ENCODE data around the gene HIVEP3.

HIVEP3 gene

DNA sequence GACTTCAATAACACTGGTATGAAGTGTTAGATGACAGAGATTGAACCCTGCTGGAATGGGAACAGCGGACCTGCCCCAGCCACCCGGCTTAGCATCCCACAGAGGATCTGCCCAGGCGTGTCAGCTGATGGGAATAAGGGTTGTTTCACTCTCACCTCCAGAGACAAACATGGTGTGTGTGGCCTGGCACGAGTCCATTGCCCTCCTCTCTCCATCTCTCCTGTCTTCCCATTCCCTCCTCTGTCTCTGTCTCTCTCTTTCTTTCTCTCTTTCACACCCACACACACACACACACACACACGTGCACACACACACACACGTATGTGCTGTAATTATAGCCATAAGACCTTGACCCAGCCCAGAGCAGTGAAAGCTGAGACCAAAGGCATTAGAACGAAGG, 200.2 kb downstream of the HIVEP3 start:
- Histone ChIP-seq H3K4me3 (IDR thresholded peaks at IDR 0.05; ENCODE audit: insufficient read depth, low read depth, low read length) (no peak overlapping the region), H3K27me3 (ENCODE audit: insufficient read depth, low read depth) (no peaks in the 10 kb centered on the region), H4K20me1 (ENCODE audit: insufficient read depth) (no peaks in the 10 kb centered on the region), H3K4me1 (ENCODE audit: low read depth, poor library complexity, severe bottlenecking) (peaks cover 6% of the 10 kb centered on the region), H3K27ac (no peak overlapping the region), H3K4me2 (no peak overlapping the region), H2AFZ (ENCODE audit: low read depth) (no peak overlapping the region), H3K9ac (no peak overlapping the region), H3K79me2 (ENCODE audit: insufficient read depth, low read depth) (no peaks in the 10 kb centered on the region), H3K36me3 (ENCODE audit: insufficient read depth) (no peaks in the 10 kb centered on the region)
- TF ChIP-seq, protein P1, sequence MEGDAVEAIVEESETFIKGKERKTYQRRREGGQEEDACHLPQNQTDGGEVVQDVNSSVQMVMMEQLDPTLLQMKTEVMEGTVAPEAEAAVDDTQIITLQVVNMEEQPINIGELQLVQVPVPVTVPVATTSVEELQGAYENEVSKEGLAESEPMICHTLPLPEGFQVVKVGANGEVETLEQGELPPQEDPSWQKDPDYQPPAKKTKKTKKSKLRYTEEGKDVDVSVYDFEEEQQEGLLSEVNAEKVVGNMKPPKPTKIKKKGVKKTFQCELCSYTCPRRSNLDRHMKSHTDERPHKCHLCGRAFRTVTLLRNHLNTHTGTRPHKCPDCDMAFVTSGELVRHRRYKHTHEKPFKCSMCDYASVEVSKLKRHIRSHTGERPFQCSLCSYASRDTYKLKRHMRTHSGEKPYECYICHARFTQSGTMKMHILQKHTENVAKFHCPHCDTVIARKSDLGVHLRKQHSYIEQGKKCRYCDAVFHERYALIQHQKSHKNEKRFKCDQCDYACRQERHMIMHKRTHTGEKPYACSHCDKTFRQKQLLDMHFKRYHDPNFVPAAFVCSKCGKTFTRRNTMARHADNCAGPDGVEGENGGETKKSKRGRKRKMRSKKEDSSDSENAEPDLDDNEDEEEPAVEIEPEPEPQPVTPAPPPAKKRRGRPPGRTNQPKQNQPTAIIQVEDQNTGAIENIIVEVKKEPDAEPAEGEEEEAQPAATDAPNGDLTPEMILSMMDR (conservative IDR thresholded peaks at IDR 0.05; ENCODE audit: low read depth, low read length): no peak

DNA sequence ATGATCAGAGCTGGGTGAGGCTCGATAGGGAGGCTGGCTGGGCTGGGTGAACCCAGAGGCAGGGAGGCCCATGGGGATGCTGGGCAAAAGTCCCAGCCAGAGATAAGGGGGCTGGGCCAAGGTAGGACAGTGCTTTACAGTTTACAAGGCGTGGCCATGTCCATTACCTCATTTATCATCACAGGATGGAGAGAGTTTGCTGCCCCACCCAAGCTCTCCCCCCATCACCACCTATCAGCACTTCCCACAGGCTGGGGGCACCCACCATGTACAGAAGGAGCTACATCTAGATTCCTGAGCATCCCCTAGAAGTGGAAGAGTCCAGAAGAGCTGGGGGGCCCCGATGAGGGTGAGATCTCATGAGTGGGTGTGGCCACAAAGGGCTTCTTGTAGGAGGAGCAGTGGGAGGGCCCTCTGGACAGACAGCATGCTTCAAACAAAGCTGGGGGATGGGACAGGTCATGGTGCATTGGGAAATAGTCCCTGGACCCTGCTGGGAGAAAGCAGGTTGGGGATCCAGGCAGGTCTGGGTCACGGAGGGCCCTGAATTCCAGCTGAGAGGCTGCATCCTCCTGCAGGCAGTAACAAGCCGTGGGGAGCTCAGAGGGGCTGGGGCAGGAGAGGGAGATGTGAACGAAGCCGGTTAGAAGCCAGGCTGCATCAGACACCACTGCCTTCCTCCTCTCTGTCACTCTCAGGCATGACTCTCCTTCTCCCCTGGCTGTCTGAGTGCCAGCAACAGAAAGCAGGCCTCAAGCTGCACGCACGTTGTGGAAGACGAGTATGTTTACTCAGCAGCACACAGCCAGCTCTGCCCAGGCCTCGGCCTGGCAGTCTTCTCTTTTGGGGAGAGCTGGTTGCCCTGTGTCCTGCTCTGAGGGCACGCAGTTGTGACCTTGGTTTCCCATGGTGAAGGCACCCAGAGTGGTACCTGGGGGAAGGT, 202.3 kb downstream of the HIVEP3 start:
- H3K36me3 ChIP-seq (ENCODE audit: insufficient read depth): no peaks in the 10 kb centered on the region
- H3K27ac ChIP-seq: no peak overlapping the region
- no peaks in the 10 kb centered on the region for H4K20me1 ChIP-seq (ENCODE audit: insufficient read depth)
- TF ChIP-seq, protein P1 (conservative IDR thresholded peaks at IDR 0.05; ENCODE audit: low read depth, low read length): no peak
- H3K4me2 ChIP-seq: no peak overlapping the region
- no peak overlapping the region for H3K4me3 ChIP-seq (IDR thresholded peaks at IDR 0.05; ENCODE audit: insufficient read depth, low read depth, low read length)
- H3K9ac ChIP-seq: no peak overlapping the region
- H3K79me2 ChIP-seq (ENCODE audit: insufficient read depth, low read depth): no peaks in the 10 kb centered on the region
- H3K27me3 ChIP-seq (ENCODE audit: insufficient read depth, low read depth): no peaks in the 10 kb centered on the region
- H3K4me1 ChIP-seq (ENCODE audit: low read depth, poor library complexity, severe bottlenecking): peaks cover 6% of the 10 kb centered on the region
- H2AFZ ChIP-seq (ENCODE audit: low read depth): no peak overlapping the region

DNA sequence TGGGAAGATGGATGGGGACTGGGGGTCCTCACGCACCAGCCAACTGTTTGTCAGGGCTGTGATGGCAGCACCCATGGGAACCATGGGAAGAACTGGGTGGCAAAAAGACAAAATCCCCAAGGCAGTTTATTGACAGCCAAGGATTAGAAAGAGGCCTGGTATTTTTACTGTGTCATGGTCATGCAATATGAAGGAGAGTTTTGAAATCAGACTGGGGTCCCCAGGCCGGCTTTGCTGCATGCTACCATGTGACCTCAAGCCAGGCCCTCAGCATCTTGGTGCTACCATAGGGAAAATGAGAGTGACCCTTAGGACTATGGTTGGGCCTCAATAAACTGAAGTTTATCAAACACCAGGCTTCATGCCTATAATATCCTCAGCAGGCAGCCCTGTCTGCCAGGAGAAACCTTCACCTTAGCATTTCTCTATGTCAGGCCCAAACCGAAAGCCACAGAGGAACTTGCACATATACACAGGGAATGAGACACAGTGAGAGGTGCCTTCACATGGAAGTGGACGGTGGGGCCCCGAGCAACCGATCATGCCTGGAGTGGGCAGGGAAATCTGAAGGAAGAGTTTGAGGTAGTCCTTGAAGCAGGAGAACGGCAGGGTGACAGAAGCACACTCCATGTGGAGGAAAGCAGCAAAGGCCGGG, 203.2 kb downstream of the HIVEP3 start:
- Histone ChIP-seq H2AFZ (ENCODE audit: low read depth) (no peak overlapping the region), H4K20me1 (ENCODE audit: insufficient read depth) (no peaks in the 10 kb centered on the region), H3K36me3 (ENCODE audit: insufficient read depth) (no peaks in the 10 kb centered on the region), H3K9ac (no peak overlapping the region), H3K4me2 (no peak overlapping the region), H3K79me2 (ENCODE audit: insufficient read depth, low read depth) (no peaks in the 10 kb centered on the region), H3K27ac (no peak overlapping the region), H3K4me3 (IDR thresholded peaks at IDR 0.05; ENCODE audit: insufficient read depth, low read depth, low read length) (no peak overlapping the region), H3K27me3 (ENCODE audit: insufficient read depth, low read depth) (no peaks in the 10 kb centered on the region), H3K4me1 (ENCODE audit: low read depth, poor library complexity, severe bottlenecking) (peaks cover 6% of the 10 kb centered on the region)
- TF ChIP-seq, protein P1 (conservative IDR thresholded peaks at IDR 0.05; ENCODE audit: low read depth, low read length): no peak

DNA sequence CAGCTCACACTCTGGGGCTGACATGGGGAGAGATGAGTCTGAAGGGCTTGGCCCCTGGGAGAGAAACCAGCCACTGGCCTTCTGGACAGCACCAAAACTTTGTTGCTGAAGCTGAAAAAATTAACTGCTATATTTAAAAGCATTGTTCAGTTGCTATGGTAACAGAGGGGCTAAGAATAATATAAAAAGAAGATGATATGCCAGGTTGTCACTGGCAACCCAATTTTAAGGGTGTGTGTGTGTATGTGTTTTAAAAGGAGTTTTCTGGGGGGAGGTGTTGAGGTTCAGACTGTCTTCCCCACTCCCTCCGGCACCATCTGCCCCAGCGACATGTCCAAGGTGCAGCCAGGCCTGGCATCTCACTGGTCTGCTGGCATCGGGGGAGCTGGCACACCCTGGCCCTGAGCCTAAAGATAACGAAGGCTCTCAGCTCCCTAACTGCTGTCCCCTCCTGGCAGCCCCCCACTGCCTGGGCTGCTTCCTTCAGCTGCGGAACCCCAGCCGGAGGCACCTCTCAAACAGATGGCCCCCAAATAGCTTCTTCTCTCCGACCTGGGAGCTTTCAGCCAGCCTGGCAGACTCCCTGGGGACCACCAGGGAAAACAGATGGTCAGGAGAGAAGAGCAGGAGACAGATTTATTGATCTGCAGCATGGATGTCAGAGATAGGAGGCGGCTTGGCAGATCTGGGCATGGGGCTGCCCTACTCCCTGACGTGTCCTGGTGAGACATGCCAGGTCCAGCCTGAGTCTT, 203.9 kb downstream of the HIVEP3 start:
- Histone ChIP-seq H4K20me1 (ENCODE audit: insufficient read depth) (no peaks in the 10 kb centered on the region), H3K79me2 (ENCODE audit: insufficient read depth, low read depth) (no peaks in the 10 kb centered on the region), H2AFZ (ENCODE audit: low read depth) (no peak overlapping the region), H3K27me3 (ENCODE audit: insufficient read depth, low read depth) (no peaks in the 10 kb centered on the region), H3K4me1 (ENCODE audit: low read depth, poor library complexity, severe bottlenecking) (peaks cover 6% of the 10 kb centered on the region), H3K36me3 (ENCODE audit: insufficient read depth) (no peaks in the 10 kb centered on the region), H3K4me3 (IDR thresholded peaks at IDR 0.05; ENCODE audit: insufficient read depth, low read depth, low read length) (no peak overlapping the region), H3K27ac (no peak overlapping the region), H3K9ac (no peak overlapping the region), H3K4me2 (no peak overlapping the region)
- TF ChIP-seq, protein P1 (conservative IDR thresholded peaks at IDR 0.05; ENCODE audit: low read depth, low read length): no peak

All from KMS-11 (cell line).